GM13976 (cell line): Measurements from ENCODE around the gene RIPOR2.

Source experiments
- DNase-seq: peaks from one replicate; pipeline ENCODE4 v3.0.0; 2012; ENCODE audit warnings: low spot score
- in situ Hi-C: fragments of 300-500 bp; cut with MboI; formaldehyde crosslinking; loops from one replicate; pipeline ENCODE4 v1.12.0; 2022; ENCODE audit warnings: low sequenced_read_pairs, mixed read lengths, inconsistent platforms; ENCODE audit not compliant: unreplicated experiment
- TF ChIP-seq, protein P1 (sequence below): IDR thresholded peaks from 2 replicates; pipeline ENCODE4 v1.5.1; 2012; ENCODE audit warnings: borderline replicate concordance, mild to moderate bottlenecking; ENCODE audit not compliant: insufficient read depth; ENCODE audit errors: extremely low read depth, missing control alignments, control extremely low read depth

RIPOR2 gene

DNA sequence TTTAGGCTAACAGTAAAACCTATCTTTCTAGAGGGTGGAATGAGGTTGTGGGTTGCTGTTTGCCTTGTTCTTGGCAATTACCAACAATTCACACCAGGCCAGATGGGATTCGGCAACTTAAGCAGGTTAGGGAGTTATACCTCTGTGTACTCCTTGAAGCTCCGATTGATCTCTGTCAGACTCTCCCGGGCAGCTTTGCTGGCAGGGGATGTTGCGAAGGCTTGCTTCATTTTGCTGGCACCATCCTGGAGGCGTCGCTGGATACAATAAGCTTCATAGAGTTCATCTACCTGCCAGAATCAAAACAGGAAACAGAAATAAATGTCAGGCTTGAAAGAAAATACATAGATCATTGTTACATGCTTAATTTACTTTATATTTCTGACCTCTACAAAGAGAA lies 70.6 kb downstream of the RIPOR2 start:
- in situ Hi-C loops, result loop anchor here (25.0 kb wide), 1 partner anchor 747 kb away; no protein-coding TSS in a partner anchor
- no peak for DNase-seq
- TF ChIP-seq, protein P1, sequence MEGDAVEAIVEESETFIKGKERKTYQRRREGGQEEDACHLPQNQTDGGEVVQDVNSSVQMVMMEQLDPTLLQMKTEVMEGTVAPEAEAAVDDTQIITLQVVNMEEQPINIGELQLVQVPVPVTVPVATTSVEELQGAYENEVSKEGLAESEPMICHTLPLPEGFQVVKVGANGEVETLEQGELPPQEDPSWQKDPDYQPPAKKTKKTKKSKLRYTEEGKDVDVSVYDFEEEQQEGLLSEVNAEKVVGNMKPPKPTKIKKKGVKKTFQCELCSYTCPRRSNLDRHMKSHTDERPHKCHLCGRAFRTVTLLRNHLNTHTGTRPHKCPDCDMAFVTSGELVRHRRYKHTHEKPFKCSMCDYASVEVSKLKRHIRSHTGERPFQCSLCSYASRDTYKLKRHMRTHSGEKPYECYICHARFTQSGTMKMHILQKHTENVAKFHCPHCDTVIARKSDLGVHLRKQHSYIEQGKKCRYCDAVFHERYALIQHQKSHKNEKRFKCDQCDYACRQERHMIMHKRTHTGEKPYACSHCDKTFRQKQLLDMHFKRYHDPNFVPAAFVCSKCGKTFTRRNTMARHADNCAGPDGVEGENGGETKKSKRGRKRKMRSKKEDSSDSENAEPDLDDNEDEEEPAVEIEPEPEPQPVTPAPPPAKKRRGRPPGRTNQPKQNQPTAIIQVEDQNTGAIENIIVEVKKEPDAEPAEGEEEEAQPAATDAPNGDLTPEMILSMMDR, result no peak

DNA sequence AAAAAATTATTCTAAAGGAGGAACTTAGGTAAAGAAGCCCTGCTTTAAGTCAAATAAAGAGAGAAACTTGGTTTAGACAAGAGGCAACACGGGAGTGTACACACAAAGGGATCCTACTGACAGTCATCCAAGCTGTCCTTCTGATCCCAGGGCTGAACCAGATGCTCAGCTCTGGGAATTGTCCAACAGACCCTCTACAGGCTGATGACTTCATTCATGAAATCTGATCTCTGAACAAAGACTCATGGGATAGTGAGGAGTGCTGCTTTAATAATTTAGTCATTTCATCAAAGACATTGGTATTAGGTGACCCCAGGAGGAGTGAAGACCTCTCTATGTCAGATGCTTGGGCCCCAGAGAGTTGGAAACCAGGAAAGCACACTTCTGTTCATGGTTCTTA lies 71.4 kb downstream of the RIPOR2 start:
- TF ChIP-seq, protein P1, result no peak
- DNase-seq, result no peak
- in situ Hi-C loops, result loop anchor here (25.0 kb wide), 1 partner anchor 748 kb away; no protein-coding TSS in a partner anchor

DNA sequence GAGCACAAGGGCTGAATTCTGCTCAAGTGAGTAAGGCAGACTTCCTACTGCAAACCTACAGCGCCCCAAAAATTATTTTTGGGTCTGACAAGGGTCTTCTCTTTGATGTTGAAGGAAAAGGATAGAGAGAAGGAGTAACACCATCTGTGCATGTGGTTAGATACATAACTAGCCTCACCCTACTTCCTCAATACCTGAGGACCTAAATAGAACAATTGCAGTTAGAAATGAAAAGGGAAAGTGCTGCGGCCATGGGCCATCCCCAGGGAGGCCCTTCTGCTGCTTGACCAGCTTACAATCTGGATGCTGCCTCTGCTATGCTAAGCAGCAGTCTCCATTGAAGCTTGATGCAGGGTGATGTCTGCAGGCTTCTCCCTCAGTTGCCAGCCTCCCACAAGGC lies 73.8 kb downstream of the RIPOR2 start:
- TF ChIP-seq, protein P1, result no peak
- peak; percentile 53 for DNase-seq

DNA sequence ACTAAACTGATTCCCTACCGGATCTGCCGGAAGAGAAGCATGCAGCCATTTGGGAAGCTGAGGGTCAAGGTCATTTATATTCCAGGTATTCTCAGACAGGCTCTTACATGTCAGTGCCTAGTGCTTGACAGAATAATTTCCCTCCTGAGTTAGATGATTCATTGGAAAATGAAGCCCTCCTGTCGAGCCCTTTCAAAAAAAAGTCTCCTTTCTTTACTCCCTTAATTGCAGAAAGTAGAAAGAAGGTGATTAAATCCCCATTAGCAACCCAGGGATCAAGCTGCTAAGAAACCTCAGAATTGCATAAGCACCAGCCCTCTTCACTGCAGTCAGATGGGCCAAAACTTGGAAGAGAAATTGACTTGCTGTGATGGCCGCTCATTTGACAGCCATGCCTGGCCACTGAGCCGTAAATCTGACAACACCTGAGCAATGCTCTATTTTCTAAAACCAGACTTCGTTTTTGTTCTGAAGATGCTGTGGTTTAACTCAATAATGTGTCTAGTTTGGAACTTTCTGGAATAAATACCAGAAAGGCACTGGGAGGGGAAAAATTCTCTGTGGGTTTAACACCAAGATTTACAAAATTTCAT lies 76.1 kb downstream of the RIPOR2 start:
- TF ChIP-seq, protein P1, result no peak
- DNase-seq, result no peak
- in situ Hi-C loops, result loop anchor here (5.0 to 25.0 kb wide), 2 partner anchors 153 to 753 kb away; no protein-coding TSS in a partner anchor

More for the DNA sequence above, 73.8 kb downstream of the RIPOR2 start:
- in situ Hi-C loops, result loop anchor here (25.0 kb wide), 1 partner anchor 750 kb away; no protein-coding TSS in a partner anchor

DNA sequence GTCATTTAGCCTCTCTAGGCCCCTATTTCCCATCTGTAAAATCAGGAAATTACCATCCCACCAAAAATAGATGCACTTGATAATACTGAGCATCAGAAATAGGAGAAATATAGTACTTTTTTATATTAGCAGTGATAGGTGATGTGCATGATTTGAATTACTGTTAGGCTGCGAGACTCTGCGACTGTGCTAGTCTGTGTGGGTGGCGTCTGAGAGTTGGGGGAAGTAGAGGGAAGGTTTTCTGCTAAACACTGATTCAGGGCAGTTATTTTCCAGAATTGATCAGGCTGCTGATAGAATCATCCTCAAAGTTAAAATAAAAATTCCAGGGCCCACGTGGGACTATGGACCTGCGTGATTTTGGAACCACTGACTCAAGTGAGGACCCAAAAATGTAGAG lies 76.6 kb downstream of the RIPOR2 start:
- in situ Hi-C loops, result loop anchor here (5.0 to 25.0 kb wide), 2 partner anchors 153 to 753 kb away; no protein-coding TSS in a partner anchor
- DNase-seq, result no peak
- TF ChIP-seq, protein P1, result no peak

DNA sequence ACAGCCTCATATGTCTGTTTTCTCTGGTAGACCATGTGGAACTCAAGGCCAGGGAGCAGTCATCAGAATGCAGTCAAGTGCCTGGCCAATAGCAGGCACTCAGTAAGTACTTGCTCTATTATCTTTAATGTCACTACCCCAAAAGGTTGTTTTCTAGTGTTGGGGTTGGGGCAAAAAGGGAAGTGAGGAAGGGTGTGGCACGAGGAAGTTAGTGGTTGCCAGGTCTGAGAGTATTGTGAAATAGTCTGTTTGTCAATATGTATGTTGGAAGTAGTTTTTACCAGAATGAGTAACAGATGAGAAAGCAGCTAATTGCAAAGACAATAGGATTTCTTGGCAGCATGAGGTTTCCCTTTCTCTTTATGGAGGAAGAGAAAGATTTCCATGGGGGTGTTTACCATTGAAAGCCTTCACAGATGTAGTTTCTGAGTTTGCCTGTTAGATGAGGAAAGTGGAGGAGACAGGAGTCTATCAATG lies 77.5 kb downstream of the RIPOR2 start:
- no peak for DNase-seq
- in situ Hi-C loops, result loop anchor here (5.0 to 25.0 kb wide), 2 partner anchors 154 to 754 kb away; no protein-coding TSS in a partner anchor
- TF ChIP-seq, protein P1, result no peak
